DMS153 treated with DMSO at 0.1 percent for 48 hours (cell line): Measurements from ENCODE around the gene DCBLD1.
"Not testable (repeated sequence)": the region's sequence is repeated elsewhere in the genome, so short reads cannot be mapped to it uniquely, and the experiment has no call there.

Experiments
- DNase-seq: peaks from one replicate; lab custom pipeline; 2025; ENCODE audit not compliant: unreplicated experiment; lab: John Stamatoyannopoulos, UW

DCBLD1 gene

DNA sequence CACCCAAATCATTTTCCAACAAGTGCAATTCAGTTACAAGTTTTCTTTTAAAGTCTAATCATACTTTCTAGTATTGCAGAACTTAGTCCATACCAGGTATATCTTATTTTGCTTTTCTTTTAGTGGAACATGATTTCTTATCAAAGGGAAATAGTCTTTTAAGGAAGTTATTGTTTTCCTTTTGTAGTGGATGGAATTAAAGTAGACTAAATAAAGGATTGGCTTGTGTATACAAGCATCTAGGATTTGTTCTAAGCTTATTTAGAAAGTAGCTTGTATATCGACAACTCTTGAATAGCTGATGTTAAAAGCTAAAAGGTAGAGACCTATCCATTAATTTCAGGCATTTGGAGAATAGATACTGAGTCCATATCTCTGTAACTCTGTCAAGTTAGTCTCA, 14.8 kb downstream of the DCBLD1 start:
- no peak for DNase-seq

DNA sequence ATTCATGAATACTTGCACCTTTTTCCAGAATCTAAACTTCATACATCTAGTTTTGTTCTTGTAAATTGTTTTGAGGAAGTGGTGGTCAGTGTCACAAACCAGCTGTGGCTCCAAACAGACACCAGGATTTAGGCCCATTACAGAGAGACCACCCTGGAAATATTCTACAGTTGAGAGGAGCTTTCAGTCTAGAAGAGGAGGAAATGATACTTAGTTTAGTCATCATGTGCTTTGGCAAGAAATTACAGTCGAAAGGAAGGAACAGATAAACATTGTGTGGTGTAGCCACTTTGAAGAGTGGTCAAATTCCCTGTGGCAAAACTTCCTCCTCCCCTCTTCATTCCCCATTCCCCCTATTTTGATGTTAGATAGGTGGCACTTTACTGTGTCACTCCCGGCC, 15.7 kb downstream of the DCBLD1 start:
- DNase-seq, result no peak

DNA sequence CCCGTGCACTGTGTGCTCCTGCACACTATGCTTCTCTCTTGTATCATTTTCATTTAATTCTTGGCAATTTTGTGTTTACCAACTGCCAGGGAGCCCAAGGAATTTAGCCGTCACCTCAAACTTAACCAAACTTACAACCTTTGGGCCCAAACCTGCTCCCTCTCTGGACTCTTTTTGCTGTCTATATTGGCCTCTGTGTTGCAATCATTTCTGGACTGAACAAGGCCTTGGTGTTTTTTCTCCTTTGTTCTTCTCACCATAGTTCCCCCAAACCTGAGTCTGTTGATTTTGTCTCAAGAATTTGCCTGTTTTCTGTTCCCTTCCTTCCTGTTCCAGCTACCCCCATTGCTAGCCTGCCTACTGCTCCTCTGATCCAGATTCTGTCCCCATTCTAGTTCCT, 19.2 kb downstream of the DCBLD1 start:
- no peak for DNase-seq

DNA sequence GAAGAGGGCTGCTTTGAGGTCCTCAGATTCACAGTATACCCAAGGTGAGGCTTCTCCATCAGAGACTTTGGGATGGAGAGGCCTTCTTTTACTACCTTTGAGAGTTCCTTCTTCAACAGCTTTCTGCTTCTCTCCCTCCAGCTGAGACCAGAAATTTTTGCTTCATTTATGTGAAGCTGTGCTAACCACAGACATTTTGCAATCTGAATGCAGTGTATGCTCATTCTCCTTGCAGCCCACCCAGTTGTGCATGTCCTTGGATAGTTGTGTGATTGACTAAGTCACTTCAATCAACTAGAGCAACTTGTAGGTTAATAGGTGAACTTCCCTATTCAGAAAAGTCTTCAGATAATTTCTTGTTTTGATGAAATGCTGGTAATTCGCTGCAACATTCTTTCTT, 20.1 kb downstream of the DCBLD1 start:
- DNase-seq, result no peak

DNA sequence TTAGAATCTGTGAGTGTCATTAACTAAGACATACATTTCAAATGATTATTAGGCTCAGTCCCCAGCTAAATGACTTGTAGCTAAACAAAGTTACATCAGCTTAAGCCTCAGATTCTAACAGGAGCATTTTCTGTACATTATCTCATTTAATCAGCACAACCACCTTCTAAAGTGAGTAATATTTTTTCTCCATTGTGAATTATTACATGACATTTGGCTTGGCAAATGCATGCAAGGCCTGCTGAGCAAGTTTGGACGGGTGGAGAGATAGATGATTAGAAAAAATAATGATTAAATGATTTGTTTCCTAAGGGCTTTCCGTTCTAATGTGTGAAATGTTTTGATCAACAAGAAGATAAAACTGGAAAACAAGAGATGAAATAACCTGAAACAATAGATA, 20.7 kb downstream of the DCBLD1 start:
- no peak for DNase-seq

DNA sequence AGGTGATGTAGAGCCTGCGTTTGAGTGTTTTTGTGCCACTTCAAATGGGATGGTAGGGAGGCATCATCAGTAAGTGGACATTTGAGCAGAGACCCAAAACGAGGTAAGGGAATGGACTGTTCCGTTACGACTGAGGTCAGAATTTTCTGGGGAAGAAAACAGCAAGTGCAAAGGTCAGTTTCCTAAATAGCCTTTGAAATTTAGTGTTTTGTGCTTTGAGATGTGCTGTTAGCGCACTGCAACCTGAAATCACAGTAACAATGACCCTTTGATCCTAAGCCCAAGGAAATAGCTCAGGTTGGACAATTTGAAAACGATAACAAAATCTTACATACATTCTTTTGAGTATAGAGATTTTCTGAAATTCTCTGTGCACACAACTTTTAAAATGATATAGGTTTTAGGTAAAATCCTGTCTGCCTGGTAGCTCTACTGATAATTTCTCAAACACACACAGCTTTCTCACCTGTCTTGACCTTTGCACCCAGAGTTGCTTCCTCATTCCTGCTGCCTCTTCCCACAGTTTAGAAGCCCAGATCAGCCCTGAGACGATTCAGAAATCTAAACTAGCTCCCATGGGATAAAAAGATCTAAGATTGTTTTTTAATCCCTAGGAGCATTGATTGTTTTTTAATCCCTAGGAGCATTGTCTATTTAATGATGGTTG, 22.1 kb downstream of the DCBLD1 start:
- no peak for DNase-seq

DNA sequence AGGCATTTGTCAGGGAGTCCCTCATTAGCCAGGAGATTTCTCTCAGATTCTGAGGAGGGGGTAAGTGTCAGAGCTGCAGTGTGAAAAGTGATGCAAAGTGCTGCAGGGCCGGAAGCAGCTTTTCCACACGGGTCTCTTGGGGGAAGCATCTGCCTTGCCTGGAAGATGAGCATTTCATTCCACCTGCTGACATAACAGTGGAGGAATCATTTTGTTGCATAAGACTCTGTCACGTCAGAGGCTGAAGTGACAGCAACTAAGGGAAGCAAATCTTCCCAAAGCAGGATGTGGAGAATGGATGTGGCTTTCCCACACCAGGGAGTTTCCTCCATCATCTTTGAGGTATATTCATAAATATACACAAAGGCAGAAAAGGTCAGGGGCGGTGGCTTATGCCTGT, 22.8 kb downstream of the DCBLD1 start:
- no peak for DNase-seq

DNA sequence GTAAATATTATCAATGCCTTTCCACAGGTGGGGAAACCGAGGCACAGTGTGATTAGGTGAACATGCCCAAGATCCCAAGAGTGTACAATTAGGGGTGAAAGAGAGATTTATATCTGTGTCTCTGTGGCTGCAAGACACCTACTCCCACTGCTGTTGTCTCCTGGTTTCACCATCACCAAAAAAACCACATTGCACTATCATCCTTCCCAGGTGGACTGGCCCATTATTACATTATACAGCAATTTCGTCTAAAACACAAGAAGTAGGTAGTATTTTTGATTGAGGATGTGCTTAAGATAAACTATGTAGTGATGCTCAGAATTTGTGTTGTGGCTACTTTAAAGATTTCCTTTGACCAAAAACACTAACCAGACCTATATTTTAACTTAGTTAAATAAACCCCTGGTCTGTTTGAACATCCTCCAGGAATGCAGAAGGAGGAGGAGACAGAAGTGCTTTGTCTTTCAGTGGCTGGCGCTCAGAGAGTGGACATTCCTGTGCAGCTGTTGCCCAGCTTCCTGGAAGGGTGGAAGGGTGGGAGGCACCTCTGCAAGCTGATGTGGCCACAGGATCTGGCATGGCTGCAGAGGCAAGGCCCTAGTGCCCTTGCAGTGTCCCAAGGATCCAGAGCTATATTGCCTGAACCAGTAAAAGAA, 23.8 kb downstream of the DCBLD1 start:
- no peak for DNase-seq

DNA sequence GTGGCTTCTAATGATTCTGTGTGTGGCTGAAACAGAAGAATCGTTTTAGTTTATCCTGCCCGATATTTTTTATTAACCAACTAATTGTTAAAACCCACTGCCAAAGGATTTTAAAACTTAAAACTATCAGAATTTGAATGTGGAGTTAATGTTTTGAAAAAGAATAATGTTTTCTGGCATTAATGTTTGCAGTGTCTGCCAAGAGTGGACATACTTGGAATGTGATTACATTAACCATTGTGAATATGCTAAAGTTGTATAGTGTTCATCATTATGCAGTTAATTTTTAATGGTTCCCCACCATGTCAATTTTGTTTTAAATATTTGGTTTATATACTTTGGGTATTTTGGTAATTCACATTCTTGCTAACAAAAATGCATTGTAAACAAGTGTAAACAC, 24.4 kb downstream of the DCBLD1 start:
- DNase-seq, result no peak

DNA sequence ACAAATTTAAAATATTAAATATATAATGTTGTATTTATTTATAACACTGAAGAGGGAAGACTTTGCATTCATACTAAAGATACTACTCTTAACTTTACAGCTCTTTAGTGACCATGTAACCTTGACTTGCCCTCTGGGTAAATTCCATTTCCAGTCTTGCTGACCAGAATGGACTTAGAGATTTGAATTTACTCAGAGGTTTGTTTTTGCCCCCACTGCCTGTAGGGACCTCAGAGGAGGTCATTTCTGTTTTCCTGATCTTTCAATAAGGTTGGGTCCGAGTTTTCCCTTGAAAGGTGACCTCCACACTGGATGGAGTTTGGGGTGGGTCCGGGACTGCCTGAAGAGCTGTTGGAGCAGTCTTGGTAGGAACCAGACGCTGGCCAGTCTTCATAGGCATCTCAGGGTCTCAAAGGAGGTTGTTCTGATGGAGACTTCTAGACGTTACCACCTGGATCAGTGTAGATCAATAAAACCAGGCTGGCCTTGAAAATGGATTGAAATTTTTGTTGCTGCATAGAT, 26.0 kb downstream of the DCBLD1 start:
- no peak for DNase-seq

DNA sequence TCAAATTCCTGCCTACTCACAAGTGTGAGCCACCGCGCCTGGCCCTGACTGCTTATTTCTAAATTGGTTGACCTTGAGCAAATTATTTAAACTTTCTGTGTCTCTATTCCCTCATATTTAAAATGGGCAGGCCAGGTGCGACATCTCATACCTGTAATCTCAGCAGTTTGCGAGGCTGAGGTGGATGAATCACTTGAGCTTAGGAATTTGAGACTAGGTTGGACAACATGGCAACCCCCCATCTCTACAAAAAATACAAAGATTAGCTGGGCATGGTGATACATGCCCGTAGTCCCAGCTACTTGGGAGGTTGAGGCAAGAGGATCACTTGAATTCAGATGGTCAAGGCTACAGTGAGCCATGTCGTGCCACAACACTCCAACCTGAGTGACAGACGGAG, 26.5 kb downstream of the DCBLD1 start:
- DNase-seq, result no peak

DNA sequence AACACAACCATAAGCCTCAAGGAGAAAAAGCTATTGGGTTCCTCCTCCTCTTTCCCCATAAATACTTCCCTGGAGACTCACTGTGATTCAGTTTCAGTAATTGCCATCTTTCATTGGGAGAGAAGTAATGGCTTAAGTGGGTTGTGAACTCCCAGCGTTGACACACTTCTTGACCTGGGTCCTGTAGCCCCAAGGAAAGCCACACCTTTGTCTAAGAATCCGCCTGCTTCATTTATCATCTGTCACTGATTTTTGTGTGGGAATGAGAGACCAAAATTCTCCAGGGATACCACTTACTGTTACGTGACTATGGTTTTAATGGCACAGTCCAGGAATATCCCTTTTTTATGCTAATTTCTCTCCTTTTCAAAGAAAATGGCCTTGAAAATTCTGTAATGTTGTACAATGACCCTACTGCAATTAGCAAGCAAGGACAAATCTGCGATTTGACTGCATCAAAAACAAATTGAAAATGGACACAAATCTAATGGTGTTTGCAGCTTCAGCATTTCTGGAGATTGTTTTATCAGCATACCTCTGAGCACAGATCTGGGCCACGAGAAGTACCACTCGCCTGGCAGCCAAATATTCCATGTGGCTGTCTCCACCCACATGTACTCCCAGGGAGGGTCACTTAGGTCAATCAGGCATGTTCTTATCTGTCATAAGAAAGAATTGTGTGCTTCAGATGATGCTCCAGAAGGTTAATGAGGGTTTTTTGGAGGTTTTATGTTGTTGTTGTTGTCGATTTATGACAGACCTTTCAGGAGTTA, 29.8 kb downstream of the DCBLD1 start:
- DNase-seq, result no peak

DNA sequence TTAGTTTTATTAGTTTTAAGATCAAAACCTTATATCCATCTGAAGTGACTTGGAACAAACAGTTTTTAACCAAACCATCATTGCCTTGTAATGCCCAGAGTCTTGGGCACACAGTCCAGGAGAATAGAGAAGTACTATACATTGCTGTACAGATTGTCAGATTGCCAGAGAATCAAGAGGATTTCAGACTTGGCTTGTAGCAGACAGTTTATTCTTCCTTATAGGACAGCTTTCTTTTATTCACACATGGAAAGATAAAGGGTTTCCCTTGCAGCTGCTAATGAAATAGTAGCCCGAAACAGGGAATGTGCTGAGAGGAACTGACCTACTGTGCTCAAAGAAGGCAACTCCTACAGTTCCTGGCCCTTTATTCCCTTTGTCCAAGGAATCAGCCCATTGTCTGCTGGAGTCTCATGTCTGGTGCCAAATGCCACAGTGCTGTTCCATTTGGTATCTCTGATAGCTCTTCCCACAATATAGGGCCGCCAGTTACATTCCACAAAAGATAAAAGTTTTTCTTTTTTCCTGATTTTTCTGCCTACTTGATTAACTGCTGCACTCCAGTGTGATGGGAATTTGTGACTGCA, 30.6 kb downstream of the DCBLD1 start:
- DNase-seq, result no peak

DNA sequence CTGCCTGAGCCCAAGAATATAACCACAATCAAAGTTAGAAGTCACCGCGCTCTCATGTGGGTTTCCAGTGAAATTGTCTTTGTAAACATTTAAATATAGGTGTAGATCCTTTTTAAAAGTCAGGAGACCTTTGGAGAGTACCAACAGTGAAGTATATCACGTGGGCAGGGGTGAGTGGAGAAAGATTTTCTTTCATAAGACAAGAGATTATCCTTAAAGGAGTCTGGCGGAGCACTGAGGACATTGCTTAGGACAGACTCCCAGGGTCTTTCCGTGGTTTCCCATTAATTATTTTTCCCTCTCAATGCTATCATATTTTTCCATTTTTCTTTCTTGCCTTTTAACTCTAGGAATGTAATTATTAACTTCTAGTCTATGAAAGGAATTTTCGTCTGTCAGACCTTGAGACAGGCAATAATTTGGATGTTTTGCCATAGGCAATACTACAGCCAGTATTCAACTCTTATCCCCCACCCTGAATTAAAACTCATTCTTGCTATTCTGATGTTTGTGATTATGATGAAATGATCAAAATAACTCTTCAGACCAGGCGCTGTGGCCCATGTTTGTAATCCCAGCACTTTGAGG, 31.4 kb downstream of the DCBLD1 start:
- no peak for DNase-seq

DNA sequence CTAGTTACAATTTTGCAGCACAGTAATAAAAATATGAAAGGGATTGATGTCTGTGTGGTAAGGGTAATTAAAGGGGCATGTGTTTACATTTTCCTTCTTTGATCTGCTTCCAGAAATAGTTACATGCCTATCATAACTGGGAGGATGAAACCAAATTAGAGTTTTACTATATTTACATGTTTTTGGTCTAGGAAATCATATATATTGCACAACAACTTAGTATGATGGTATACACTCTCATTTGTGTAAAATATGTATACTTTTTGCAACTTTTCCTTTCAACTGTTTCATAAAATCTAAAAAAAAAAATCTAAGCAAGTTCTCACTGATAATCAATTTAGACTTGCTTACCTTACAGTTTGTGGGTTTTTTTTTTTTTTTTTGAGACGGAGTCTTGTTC, 32.2 kb downstream of the DCBLD1 start:
- DNase-seq, result no peak

DNA sequence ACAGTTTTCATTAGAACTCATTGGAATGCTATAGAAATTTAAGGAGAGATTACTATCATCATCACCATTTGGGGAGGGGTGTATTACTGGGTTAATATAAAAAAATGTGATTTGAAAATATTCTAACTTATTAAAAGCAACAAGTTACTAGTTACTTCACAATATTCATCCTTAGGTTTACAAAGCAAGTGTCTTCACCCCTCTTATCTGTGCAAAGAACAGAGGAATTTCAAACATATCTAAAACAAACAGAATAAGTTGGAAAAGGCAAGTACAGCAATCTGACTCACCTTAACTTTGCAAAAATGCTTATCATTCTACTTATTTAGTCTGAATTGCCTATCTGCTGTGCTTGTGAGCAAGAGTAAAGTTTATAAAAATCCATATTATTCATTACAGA, 32.9 kb downstream of the DCBLD1 start:
- no peak for DNase-seq

DNA sequence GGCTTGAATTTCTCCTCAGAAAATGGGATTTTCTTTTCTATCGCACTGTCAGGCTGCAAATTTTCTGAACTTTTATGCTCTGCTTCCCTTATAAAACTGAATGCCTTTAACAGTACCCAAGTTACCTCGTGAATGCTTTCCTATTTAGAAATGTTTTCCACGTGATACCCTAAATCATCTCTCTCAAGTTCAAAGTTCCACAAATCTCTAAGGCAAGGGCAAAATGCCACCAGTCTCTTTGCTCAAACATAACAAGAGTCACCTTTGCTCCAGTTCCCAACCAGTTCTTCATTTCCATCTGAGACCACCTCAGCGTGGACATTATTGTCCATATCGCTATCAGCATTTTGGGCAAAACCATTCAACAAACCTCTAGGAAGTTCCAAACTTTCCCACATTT, 35.5 kb downstream of the DCBLD1 start:
- DNase-seq, result not testable (repeated sequence)

DNA sequence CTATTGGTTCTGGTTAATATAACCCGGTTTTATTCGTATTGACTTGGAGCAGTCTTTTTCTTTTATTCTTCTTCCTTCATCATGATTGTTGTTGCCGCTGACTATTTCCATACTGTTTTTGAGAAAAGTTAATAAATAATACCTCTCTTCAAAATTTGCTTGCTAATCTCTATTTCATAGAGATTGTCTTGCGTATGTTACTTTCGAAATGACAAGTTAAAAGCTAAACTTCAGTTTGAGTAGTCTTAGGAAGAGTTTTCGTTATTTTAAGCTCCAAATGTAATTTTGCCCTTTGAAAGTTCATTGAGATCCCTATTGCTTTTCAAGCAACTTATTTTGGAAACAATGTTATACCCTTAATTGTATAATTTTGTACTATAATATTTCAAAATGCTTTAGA, 36.4 kb downstream of the DCBLD1 start:
- DNase-seq, result no peak

DNA sequence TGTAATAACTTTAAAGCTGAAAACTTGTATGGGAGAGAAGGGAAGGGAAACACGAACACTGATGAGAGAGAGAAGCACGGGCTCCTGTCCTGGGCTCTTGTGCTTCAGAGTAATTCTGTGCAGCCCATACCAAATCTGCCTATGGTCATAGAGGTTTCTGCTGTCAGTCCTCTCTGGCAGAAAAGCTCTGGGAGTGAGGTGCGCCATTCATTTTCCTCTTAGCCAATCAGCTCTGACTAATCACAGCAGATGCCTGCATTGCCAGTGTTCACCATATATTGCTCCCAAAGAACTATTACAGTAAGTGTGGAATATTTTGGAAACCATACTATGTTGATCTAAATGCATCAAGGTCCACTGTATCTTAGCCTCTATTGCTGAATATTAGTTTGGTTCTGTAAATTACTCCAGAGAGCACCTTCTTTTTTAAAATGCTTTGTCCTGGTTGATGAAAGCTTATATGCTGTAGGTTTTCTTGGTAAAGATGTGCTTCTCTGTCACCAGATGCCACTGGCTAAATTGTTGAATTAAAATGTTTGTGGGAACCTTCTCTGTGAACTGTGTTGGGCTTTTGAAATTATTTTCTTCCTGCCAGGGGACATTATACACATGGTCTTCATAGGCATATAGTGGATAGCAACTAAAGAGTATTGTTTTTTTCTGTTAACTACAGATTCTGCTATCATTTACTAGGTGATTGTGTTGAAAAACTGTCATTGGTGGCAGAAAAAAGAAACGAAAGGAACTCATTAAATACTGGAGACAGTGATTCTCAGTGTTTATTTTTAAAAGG, 38.3 kb downstream of the DCBLD1 start:
- no peak for DNase-seq

DNA sequence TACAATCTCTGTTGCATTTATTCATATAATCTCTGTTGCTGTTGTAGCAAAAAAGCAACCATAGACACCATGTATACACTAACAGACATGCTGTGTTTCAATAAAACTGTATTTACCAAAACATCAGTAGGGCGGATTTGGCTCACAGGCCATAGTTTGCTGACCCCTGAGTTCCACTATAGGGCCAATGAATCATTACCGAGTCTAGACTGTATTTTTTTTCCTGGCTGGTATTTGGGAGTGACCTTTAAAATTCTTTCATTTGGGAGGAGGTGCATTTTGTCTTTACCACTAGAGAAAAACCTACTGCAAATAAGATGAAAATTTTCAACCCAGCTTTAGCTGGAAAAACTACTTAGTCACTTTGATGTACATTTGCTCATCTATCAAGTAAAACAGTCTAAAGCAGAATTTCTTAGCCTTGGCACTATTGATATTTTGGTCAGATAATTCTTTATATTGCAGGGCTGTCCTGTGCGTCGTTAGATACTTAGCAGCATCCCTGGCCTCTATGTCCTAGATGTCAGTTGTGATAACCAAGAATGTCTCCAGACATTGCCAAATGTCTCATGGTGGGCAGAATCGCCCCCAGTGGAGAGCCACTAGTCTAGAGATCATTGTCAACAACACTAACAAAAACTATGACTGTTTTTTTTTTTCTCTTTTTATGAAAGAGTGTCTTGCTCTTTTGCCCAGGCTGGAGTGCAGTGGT, 39.5 kb downstream of the DCBLD1 start:
- DNase-seq, result no peak
